ENCODE data around the gene OR5B12. TPM values are rescaled to one million over a fixed set of nuclear protein-coding genes. Genes with fewer than 3 reads are reported as not detected.

Gene OR5B12
- total RNA-seq: not detected in 2 replicates

GRCh38 chr11:58442136-58442535 lies at the start of gene OR5B12:
Gene OR5B12 (minus strand): TSS chr11:58442236. CDS start chr11:58440151, 2,085 bp downstream.

GRCh38 chr11:58428021-58428420 lies 14.0 kb downstream of the OR5B12 start, which contains the start of gene OR5B2:
Gene OR5B2 (minus strand): TSS chr11:58428121. CDS start chr11:58423261, 4,860 bp downstream.

GRCh38 chr11:58406774-58407173 lies 35.3 kb downstream of the OR5B12 start, which contains the start of gene OR5B3:
Gene OR5B3 (minus strand): TSS chr11:58406874. CDS start chr11:58403409, 3,465 bp downstream.

Other genes with a start within 250 kb of the OR5B12 start
- not detected in 2 replicates for gene OR1S2, start 238.1 kb downstream of the OR5B12 start, total RNA-seq
- gene OR1S1, start 229.5 kb downstream of the OR5B12 start, total RNA-seq: not detected in 2 replicates
- not detected in 2 replicates for gene OR10Q1, start 213.3 kb downstream of the OR5B12 start, total RNA-seq
- not detected in 2 replicates for gene OR10W1, start 174.0 kb downstream of the OR5B12 start, total RNA-seq
- not detected in 2 replicates for gene OR5B17, start 83.2 kb downstream of the OR5B12 start, total RNA-seq
- gene OR5B3, start 35.4 kb downstream of the OR5B12 start, total RNA-seq: not detected in 2 replicates
- gene OR5B2, start 14.1 kb downstream of the OR5B12 start, total RNA-seq: not detected in 2 replicates
- gene OR5B21, start 65.9 kb upstream of the OR5B12 start, total RNA-seq: 0.22 TPM in 1 of 2 replicates, not detected in the other
- 8.9 and 13.7 TPM in 2 replicates for gene LPXN, start 133.6 kb upstream of the OR5B12 start, total RNA-seq
- gene ZFP91, start 136.8 kb upstream of the OR5B12 start, total RNA-seq: 65.5 and 72.0 TPM in 2 replicates
- gene CNTF, start 180.4 kb upstream of the OR5B12 start, total RNA-seq: 1.5 and 3.7 TPM in 2 replicates

Measured in articular chondrocyte of knee joint (primary cell).